Measurements from ENCODE around the gene RALGAPA2. TPM values are rescaled to one million over a fixed set of nuclear protein-coding genes. Genes with fewer than 3 reads are reported as not detected.

RALGAPA2 gene
- polyA plus RNA-seq, 1 donor = 33.1 TPM

DNA sequence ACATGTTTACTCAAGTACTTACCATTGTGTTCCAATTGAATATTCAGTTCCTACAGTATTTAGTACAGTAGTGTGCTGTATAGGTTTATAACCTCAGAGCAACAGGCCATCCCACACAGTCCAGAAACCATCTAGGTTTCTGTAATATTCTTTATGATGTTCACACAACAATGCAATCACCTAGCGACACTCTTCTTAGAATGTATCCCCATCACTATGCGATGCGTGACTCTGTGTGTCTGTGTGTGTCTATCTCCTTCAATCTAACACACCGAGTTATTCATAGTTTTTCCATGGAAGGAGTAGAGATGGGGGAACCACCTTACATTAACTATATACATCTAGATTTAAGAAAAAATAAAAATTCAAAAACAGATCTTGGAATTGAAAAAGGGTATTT lies 182.8 kb downstream of the RALGAPA2 start:
- peaks cover 43% of the 10 kb centered on the region for H3K36me3 ChIP-seq (ENCODE audit: control insufficient read depth, insufficient read depth, low read length)
- DNase-seq = no peak
- H3K9me3 ChIP-seq (ENCODE audit: control insufficient read depth, low read depth, low read length) = no peaks in the 10 kb centered on the region
- no peaks in the 10 kb centered on the region for H3K4me1 ChIP-seq (ENCODE audit: control insufficient read depth, insufficient read depth, low read length)
- no peak overlapping the region for H3K4me3 ChIP-seq (ENCODE audit: low read length)
- 100% methylated on average over 1 of the region's 4 CpGs for WGBS (ENCODE audit: insufficient coverage, low lambda C conversion rate)
- no peaks in the 10 kb centered on the region for H3K27me3 ChIP-seq (ENCODE audit: control insufficient read depth, insufficient read depth, low read length)
- H3K27ac ChIP-seq (ENCODE audit: low read length) = no peak overlapping the region

DNA sequence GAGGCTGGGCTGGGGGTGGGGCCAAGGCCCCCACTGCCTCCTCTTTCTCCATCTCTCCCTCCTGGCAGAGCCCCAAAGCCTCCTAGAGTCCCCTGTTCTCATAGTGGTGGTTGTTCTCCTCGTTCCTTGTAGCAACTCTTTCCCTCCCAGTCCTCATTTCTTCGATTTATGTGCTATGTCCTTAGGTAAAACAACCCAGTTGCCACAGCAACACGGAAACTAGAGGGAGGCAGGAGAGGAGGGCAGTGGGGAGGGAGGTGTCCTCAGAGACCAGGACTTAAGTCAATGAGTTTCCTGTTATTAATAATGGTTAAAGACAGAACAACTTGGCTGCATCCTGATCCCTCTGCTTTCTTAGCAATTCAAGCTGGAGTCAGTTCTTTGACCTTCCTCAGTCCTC lies 183.6 kb downstream of the RALGAPA2 start:
- H3K4me1 ChIP-seq (ENCODE audit: control insufficient read depth, insufficient read depth, low read length) = no peaks in the 10 kb centered on the region
- no peak overlapping the region for H3K4me3 ChIP-seq (ENCODE audit: low read length)
- no CpG with 5 or more reads among the region's 3 CpGs for WGBS (ENCODE audit: insufficient coverage, low lambda C conversion rate)
- H3K9me3 ChIP-seq (ENCODE audit: control insufficient read depth, low read depth, low read length) = no peaks in the 10 kb centered on the region
- no peak overlapping the region for H3K27ac ChIP-seq (ENCODE audit: low read length)
- no peak for DNase-seq
- peaks cover 46% of the 10 kb centered on the region for H3K36me3 ChIP-seq (ENCODE audit: control insufficient read depth, insufficient read depth, low read length)
- H3K27me3 ChIP-seq (ENCODE audit: control insufficient read depth, insufficient read depth, low read length) = no peaks in the 10 kb centered on the region

DNA sequence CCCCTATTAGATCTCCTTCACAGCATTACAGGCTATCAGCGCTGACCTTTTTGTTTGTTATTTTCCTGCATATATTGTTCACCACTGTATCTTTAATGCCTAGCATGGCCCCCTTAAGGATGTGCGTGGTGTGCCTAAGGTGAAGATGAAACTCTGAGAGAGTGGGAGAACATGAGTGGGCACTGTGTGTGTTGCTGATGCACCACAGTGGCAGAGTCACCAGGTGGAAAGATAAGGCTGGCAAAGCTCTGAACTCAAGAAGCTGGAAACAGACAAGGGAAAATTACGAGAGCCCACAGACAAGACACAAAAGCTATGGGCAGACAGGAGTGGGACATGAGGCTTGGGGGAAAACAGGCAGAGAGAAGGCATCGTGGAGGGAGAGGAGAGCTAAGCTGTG lies 184.8 kb downstream of the RALGAPA2 start:
- Histone ChIP-seq H3K4me1 (ENCODE audit: control insufficient read depth, insufficient read depth, low read length) (no peaks in the 10 kb centered on the region), H3K4me3 (ENCODE audit: low read length) (no peak overlapping the region), H3K27ac (ENCODE audit: low read length) (no peak overlapping the region), H3K27me3 (ENCODE audit: control insufficient read depth, insufficient read depth, low read length) (no peaks in the 10 kb centered on the region), H3K36me3 (ENCODE audit: control insufficient read depth, insufficient read depth, low read length) (peaks cover 46% of the 10 kb centered on the region), H3K9me3 (ENCODE audit: control insufficient read depth, low read depth, low read length) (no peaks in the 10 kb centered on the region)
- DNase-seq = no peak
- WGBS (ENCODE audit: insufficient coverage, low lambda C conversion rate) = no CpG with 5 or more reads among the region's 4 CpGs

DNA sequence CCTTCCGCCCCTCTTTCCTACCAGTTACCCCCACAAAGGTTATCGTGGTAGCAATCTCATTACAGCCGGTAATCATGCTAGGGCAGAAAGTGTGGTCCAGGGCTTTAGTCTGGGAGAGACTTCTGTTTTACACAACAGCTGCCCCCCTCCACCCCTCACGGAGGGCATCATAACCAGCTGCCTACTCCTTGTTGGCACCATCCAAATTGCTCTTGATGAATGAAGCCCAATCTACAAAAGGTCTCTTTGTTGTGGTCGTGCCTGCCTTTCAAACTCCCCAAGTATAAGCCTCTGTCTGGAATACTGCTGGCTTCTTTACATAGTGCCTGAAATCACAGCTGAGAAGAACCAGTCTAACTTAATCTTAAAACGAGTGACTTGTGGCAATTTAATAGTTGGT lies 186.7 kb downstream of the RALGAPA2 start:
- Histone ChIP-seq H3K27ac (ENCODE audit: low read length) (no peak overlapping the region), H3K27me3 (ENCODE audit: control insufficient read depth, insufficient read depth, low read length) (no peaks in the 10 kb centered on the region), H3K4me3 (ENCODE audit: low read length) (no peak overlapping the region), H3K9me3 (ENCODE audit: control insufficient read depth, low read depth, low read length) (no peaks in the 10 kb centered on the region), H3K36me3 (ENCODE audit: control insufficient read depth, insufficient read depth, low read length) (peaks cover 44% of the 10 kb centered on the region), H3K4me1 (ENCODE audit: control insufficient read depth, insufficient read depth, low read length) (no peaks in the 10 kb centered on the region)
- no peak for DNase-seq
- 100% methylated on average over 1 of the region's 6 CpGs for WGBS (ENCODE audit: insufficient coverage, low lambda C conversion rate)

DNA sequence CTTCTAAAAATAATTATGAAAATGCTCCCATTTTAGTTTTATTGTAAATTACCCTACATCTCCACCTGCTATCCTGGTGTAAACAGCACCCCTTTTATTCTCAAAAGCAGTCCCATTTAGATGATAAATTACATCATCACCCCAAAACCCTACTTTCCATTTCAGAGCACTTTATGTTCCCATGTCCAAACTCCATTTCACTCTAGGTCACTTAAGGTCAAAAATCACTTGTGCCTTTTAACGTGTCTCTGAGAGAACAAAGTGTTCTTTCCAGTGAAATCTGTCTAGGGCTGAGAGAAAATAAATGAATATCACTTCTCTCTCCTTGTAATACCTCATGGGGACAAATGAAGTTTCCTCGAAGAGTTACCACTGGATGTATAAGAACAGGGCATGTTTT lies 187.2 kb downstream of the RALGAPA2 start:
- H3K36me3 ChIP-seq (ENCODE audit: control insufficient read depth, insufficient read depth, low read length) = peaks cover 44% of the 10 kb centered on the region
- WGBS (ENCODE audit: insufficient coverage, low lambda C conversion rate) = 100% methylated on average over 1 of the region's 2 CpGs
- no peak overlapping the region for H3K27ac ChIP-seq (ENCODE audit: low read length)
- no peak for DNase-seq
- no peaks in the 10 kb centered on the region for H3K9me3 ChIP-seq (ENCODE audit: control insufficient read depth, low read depth, low read length)
- no peak overlapping the region for H3K4me3 ChIP-seq (ENCODE audit: low read length)
- no peaks in the 10 kb centered on the region for H3K27me3 ChIP-seq (ENCODE audit: control insufficient read depth, insufficient read depth, low read length)
- H3K4me1 ChIP-seq (ENCODE audit: control insufficient read depth, insufficient read depth, low read length) = peaks cover 1% of the 10 kb centered on the region

DNA sequence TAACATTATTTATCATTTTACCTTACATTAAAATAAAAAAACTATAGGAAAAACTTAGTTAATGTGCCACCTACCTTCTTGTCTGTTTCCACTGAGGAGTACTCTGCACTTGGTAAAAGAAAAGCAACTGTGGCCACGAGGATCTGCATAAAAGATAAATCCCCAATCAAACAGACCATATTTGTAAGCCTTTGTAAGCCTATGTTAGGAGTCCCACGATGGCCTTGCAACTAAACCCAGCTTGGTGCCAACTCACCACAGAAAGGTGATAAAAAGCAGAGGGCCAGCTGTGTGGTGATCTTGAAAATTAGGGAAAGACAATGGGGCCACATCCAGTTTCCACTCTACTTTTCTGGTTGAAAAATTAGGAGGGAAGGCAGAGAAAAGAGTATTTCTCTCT lies 187.7 kb downstream of the RALGAPA2 start:
- no peaks in the 10 kb centered on the region for H3K27me3 ChIP-seq (ENCODE audit: control insufficient read depth, insufficient read depth, low read length)
- H3K4me3 ChIP-seq (ENCODE audit: low read length) = no peak overlapping the region
- peaks cover 6% of the 10 kb centered on the region for H3K4me1 ChIP-seq (ENCODE audit: control insufficient read depth, insufficient read depth, low read length)
- no peak for DNase-seq
- peaks cover 45% of the 10 kb centered on the region for H3K36me3 ChIP-seq (ENCODE audit: control insufficient read depth, insufficient read depth, low read length)
- no peak overlapping the region for H3K27ac ChIP-seq (ENCODE audit: low read length)
- WGBS (ENCODE audit: insufficient coverage, low lambda C conversion rate) = no CpG with 5 or more reads among the region's 2 CpGs
- H3K9me3 ChIP-seq (ENCODE audit: control insufficient read depth, low read depth, low read length) = no peaks in the 10 kb centered on the region

DNA sequence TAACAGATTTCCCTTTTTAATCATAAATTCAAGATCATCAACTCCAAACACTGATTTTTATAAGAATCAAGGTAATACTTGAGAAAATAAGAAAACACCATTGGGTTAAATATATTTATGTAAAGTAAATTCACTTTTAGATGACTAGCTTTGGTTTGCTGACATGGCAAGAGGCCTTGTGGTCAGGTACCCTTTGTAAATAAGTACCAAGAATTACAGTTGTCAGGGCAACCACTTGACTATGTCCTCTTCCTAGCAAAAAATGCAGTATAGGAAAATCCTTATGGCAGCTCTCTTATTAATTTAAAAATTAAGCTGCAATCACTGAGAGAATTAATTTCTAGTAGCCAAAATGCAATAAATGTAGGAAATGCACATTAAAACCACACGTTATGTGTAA lies 190.7 kb downstream of the RALGAPA2 start:
- no peak overlapping the region for H3K4me3 ChIP-seq (ENCODE audit: low read length)
- no peaks in the 10 kb centered on the region for H3K27me3 ChIP-seq (ENCODE audit: control insufficient read depth, insufficient read depth, low read length)
- H3K9me3 ChIP-seq (ENCODE audit: control insufficient read depth, low read depth, low read length) = no peaks in the 10 kb centered on the region
- no peak for DNase-seq
- whole genome bisulfite sequencing (ENCODE audit: insufficient coverage, low lambda C conversion rate) = no CpG with 5 or more reads among the region's 1 CpG
- H3K27ac ChIP-seq (ENCODE audit: low read length) = no peak overlapping the region
- peaks cover 17% of the 10 kb centered on the region for H3K4me1 ChIP-seq (ENCODE audit: control insufficient read depth, insufficient read depth, low read length)
- peaks cover 23% of the 10 kb centered on the region for H3K36me3 ChIP-seq (ENCODE audit: control insufficient read depth, insufficient read depth, low read length)

DNA sequence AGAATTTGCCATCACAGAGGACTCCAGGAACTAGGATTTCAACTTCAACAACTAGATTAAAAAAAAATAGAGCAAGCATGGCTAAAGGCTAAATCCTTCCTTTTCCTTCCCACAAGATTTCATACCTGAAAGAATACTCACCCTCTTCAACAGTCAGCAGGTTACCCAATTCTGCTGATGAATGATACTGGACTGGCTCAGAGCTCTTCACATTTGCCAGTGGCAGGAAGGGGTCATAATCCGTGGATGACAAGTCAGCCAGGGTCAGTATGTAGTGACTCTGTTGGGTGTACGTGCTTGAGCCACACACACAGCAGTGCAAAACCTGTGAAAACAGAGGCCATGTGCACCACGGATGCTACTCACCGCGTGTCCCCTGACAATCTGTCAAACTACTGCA lies 191.7 kb downstream of the RALGAPA2 start:
- no CpG with 5 or more reads among the region's 5 CpGs for WGBS (ENCODE audit: insufficient coverage, low lambda C conversion rate)

DNA sequence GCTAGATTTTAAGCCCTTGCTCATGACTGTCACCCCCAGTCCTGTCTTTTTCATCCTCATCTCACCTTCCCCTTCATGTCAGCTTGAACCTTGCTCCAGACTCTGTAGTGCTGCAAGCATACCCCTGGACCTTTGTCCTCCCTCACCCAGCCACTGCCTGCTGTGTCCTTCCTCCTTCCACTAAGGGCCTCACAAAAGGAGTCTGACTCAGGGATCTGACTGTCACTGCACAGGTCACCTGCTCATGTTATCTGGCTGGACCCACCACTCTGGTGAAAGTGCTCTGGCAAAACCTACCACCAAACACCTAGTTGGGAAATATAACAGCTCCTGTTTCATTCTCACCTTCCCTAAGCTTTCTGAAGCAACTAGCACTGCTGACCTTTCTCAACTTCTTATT lies 193.2 kb downstream of the RALGAPA2 start:
- peak overlapping the region; percentile 26 for H3K27ac ChIP-seq (ENCODE audit: low read length)

More for the DNA sequence above, 191.7 kb downstream of the RALGAPA2 start:
- no peak overlapping the region for H3K27ac ChIP-seq (ENCODE audit: low read length)
- H3K4me3 ChIP-seq (ENCODE audit: low read length) = no peak overlapping the region
- H3K36me3 ChIP-seq (ENCODE audit: control insufficient read depth, insufficient read depth, low read length) = peaks cover 30% of the 10 kb centered on the region
- no peaks in the 10 kb centered on the region for H3K27me3 ChIP-seq (ENCODE audit: control insufficient read depth, insufficient read depth, low read length)
- peaks cover 17% of the 10 kb centered on the region for H3K4me1 ChIP-seq (ENCODE audit: control insufficient read depth, insufficient read depth, low read length)
- peak in 1 of 2 donors; percentile 21 for DNase-seq
- H3K9me3 ChIP-seq (ENCODE audit: control insufficient read depth, low read depth, low read length) = no peaks in the 10 kb centered on the region

DNA sequence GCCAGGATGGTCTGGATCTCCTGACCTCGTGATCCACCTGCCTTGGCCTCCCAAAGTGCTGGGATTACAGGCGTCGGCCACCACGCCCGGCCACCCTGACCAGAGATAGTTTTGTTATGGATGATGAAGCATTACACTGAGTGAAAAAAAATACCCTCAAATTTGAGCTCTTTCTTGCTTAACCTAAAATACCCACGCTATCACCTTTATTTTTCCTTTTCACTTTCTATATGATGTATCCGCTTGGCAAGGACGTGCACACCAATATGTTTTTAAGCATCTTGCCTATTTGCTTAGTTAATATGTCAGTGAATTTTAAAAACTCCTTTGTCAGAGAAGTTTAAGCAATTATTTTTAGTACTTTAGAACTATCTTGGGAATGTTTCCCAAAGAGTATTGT lies 194.2 kb downstream of the RALGAPA2 start:
- WGBS (ENCODE audit: insufficient coverage, low lambda C conversion rate) = 96% methylated on average over 3 of the region's 8 CpGs
- Histone ChIP-seq H3K9me3 (ENCODE audit: control insufficient read depth, low read depth, low read length) (peaks cover 13% of the 10 kb centered on the region), H3K27ac (ENCODE audit: low read length) (no peak overlapping the region), H3K4me1 (ENCODE audit: control insufficient read depth, insufficient read depth, low read length) (peaks cover 17% of the 10 kb centered on the region), H3K36me3 (ENCODE audit: control insufficient read depth, insufficient read depth, low read length) (peaks cover 47% of the 10 kb centered on the region), H3K4me3 (ENCODE audit: low read length) (no peak overlapping the region), H3K27me3 (ENCODE audit: control insufficient read depth, insufficient read depth, low read length) (no peaks in the 10 kb centered on the region)
- DNase-seq = no peak

More for the DNA sequence above, 193.2 kb downstream of the RALGAPA2 start:
- Histone ChIP-seq H3K4me1 (ENCODE audit: control insufficient read depth, insufficient read depth, low read length) (peaks cover 17% of the 10 kb centered on the region), H3K4me3 (ENCODE audit: low read length) (no peak overlapping the region), H3K9me3 (ENCODE audit: control insufficient read depth, low read depth, low read length) (peaks cover 6% of the 10 kb centered on the region), H3K27me3 (ENCODE audit: control insufficient read depth, insufficient read depth, low read length) (no peaks in the 10 kb centered on the region), H3K36me3 (ENCODE audit: control insufficient read depth, insufficient read depth, low read length) (peaks cover 38% of the 10 kb centered on the region)
- DNase-seq = peak; percentile 89 to 95

DNA sequence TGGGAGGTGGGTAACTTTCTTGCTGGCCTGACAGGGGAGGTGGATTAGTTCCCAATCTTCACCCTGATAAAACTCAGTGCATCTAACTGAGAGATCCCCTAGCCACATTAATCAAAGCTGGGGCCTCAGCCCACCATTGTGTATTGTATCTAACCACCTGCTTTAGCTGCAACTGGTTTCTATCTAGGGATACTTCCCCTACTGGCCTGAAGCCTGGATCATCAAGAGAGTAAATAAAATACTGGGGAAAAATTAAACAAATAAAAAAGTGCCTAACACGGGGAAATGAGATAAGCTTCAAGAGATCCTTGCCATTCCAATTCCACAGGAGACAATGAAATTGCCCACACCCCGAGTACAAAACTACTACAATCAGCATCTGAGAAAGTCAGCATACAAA lies 195.1 kb downstream of the RALGAPA2 start:
- WGBS (ENCODE audit: insufficient coverage, low lambda C conversion rate) = 100% methylated on average over 1 of the region's 2 CpGs
- Histone ChIP-seq H3K27ac (ENCODE audit: low read length) (no peak overlapping the region), H3K36me3 (ENCODE audit: control insufficient read depth, insufficient read depth, low read length) (peaks cover 56% of the 10 kb centered on the region), H3K4me3 (ENCODE audit: low read length) (no peak overlapping the region), H3K27me3 (ENCODE audit: control insufficient read depth, insufficient read depth, low read length) (no peaks in the 10 kb centered on the region), H3K9me3 (ENCODE audit: control insufficient read depth, low read depth, low read length) (peaks cover 13% of the 10 kb centered on the region), H3K4me1 (ENCODE audit: control insufficient read depth, insufficient read depth, low read length) (peaks cover 17% of the 10 kb centered on the region)
- DNase-seq = no peak
